GM12892 (cell line): Measurements from ENCODE around the gene C1orf210.
A peak's percentile ranks its signal among the peaks of the same experiment; 100 is the strongest.

Experiments used
- DNase-seq: peaks from one replicate; pipeline ENCODE4 v3.0.0; 2011; ENCODE audit not compliant: insufficient read length
- FAIRE-seq: peaks from 2 replicates; lab custom pipeline; 2011; peaks lifted over from hg19 to GRCh38; lab: Jason Lieb, UNC
- POLR2A ChIP-seq: IDR thresholded peaks from 2 replicates; pipeline ENCODE4 v1.6.1; 2011; ENCODE audit warnings: low read depth, low read length, control low read depth
- POLR2AphosphoS5 ChIP-seq: IDR thresholded peaks from 2 replicates; pipeline ENCODE4 v1.6.1; 2011; ENCODE audit warnings: low read depth, low read length, control low read depth
- TAF1 ChIP-seq: IDR thresholded peaks from 2 replicates; pipeline ENCODE4 v1.6.1; 2011; ENCODE audit warnings: low read depth, mild to moderate bottlenecking, control low read depth, low read length, borderline replicate concordance

C1orf210 gene

DNA sequence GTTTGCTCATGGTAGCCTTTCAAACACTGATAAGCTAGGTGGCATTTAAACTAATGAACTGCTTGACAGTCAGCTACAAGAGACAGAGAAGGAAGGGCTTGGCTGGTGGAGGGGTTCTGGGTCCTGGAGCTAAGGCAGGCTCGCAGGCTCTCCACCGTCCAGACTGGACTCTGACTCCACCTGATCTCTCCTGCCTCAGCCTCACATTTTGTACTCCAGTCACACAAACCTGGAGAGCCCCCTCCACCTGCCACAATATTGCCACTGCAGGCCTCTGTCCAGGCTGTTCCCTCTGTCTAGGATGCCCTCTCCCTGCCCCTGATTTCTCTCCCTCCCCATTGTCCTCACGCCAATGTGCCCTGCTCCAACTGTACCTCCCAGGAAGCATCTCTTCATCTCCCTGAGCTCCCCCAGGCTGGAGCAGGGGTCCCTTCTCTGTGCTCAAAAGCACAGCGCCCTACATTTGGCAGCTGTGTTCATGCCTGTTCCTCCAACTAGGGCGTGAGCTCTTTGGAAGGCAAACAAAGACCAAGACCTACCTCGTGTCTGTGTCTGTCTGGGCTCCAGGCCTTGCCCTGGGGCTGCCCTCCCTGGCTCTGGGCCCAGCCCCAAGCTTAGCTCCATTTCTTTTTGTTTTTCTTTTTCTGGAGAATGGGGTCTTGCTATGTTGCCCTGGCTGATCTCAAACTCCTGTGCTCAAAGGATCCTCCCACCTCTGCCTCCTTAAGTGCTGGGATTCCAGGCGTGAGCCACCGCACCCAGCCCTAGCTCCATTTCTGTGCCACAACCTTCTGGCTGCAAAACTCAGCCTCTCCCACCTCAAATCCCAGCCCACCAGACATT is 18.3 kb upstream of the C1orf210 start:
- TF ChIP-seq POLR2AphosphoS5, result no peak
- DNase-seq (no peak), FAIRE-seq (no peak)

DNA sequence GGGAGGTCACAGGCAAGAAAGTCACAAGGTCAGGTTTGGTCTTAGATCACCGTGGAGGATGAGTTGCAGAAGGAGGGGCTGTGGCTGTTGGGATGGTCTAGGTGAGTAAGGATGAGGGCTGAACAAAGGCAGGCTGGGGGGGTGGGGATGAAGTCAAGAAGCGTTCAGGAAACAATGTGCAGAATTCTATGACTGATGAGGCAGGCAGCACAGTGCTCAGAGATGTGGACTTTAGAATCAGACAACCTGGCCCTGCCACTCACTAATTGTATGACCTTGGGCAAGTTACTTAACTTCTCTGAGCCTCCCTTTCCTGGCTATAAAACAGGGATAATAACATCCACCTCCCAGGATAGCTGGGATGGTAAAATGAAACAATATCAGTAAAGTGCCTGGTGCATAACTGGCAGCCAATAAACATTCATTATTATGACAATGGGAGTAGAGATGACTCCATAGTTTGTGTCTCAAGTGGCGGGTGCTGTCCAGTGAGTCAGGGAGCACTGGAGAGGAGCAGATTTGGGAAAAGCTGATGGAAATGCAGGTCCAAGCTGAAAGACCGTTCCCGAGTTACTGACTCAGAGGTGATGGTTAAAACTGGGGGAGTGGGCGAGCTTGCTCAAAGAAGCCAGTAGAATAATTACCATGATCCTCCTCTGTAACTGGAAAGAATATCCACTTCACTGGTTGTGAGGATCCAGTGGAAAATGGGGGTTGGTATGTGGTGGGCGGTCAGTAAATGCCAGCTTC is 17.5 kb upstream of the C1orf210 start:
- FAIRE-seq, result no peak
- TF ChIP-seq TAF1 (no peak), POLR2AphosphoS5 (no peak), POLR2A (no peak)
- DNase-seq, result no peak

DNA sequence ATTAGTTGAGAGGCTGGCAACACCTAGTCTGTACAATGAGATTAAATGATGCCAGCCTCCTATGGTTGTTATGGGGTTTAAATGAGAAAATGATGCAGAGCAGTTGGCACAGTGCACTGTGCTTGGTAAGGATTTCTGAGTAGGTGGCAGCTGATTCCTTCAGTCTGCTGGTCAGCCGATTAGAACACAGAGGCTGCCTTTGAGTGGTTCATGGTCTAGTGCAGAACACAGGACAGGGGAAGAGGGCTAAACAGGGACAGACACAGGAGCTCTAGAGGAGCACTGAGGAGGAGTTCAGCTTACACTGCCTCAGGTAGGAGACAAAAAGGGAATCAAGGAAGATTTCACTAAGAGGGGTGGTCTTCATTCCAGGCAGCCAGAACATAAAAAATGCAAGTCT is 16.8 kb upstream of the C1orf210 start:
- FAIRE-seq, result no peak
- TF ChIP-seq TAF1 (no peak), POLR2AphosphoS5 (no peak)
- DNase-seq, result no peak

DNA sequence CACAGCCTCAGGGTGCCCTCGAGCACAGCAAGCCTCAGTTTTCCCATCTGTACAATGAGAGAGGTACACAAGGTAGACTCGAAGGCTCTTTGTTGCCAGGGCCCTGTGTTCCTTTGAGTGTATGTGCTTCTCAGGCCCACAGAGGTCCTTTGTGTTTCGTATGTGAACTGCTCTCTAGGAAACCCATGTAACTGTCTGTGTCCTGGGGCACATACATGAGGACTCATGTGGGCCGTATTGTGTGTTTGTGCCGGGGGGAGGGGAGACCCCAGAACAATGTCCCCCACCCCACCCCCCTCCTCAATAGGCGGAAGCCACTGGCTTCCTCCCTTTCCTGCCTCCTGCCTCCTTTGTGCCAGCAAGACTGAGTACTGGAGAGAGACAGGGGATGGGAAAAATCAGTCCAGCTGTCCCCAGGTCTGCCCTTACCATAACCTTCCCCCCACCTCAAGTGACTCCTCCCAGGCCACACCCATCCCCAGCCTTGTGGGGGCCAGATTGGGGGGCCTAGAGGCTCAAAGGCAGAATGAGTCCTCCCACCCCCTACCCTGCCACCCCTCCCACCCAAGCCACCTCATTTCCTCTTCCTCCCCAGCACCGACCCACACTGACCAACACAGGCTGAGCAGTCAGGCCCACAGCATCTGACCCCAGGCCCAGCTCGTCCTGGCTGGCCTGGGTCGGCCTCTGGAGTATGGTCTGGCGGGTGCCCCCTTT is 15.2 kb upstream of the C1orf210 start, which contains the start of gene TIE1:
TSS of gene TIE1 (plus strand) at position 605 of the 717 bp plus-strand sequence. CDS start at position 695, 90 bp downstream.
- peak; percentile 14 for FAIRE-seq

GRCh38 chr1:43299101-43299500 is 13.7 kb upstream of the C1orf210 start:
- TF ChIP-seq POLR2AphosphoS5, result no peak
- TF ChIP-seq TAF1, result no peak
- no peak for TF ChIP-seq POLR2A
- no peak for FAIRE-seq
- no peak for DNase-seq

More for the DNA sequence above, 15.2 kb upstream of the C1orf210 start, which contains the start of gene TIE1:
- no peak for DNase-seq
- no peak for TF ChIP-seq POLR2A
- no peak for TF ChIP-seq POLR2AphosphoS5
- no peak for TF ChIP-seq TAF1

GRCh38 chr1:43298055-43298454 is 12.7 kb upstream of the C1orf210 start:
- TF ChIP-seq POLR2AphosphoS5, result no peak
- TF ChIP-seq POLR2A, result no peak
- no peak for TF ChIP-seq TAF1
- FAIRE-seq (no peak), DNase-seq (no peak)

DNA sequence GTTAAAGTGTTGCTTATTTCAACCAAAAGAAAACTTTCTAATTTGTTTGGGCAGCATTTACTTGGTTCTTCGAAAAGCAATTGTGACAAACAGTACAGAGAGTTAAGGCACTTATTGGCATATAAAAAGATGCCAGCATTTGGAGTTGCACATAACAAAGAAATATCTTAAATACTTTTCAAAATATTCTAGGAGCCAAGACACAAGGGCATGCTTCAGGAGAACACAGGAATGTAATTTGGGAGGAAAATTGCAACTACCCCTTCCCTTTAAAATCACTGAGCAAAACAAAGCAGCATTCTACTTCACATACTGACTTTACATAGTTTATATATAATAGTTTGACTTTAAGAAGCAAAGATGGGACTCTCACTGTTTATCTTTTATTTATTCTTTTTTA is 10.8 kb upstream of the C1orf210 start:
- FAIRE-seq (no peak), DNase-seq (no peak)
- TF ChIP-seq TAF1 (no peak), POLR2A (no peak), POLR2AphosphoS5 (no peak)

GRCh38 chr1:43294761-43295160 is 9.4 kb upstream of the C1orf210 start:
- TF ChIP-seq POLR2AphosphoS5 (no peak), TAF1 (no peak), POLR2A (no peak)
- DNase-seq (no peak), FAIRE-seq (no peak)

DNA sequence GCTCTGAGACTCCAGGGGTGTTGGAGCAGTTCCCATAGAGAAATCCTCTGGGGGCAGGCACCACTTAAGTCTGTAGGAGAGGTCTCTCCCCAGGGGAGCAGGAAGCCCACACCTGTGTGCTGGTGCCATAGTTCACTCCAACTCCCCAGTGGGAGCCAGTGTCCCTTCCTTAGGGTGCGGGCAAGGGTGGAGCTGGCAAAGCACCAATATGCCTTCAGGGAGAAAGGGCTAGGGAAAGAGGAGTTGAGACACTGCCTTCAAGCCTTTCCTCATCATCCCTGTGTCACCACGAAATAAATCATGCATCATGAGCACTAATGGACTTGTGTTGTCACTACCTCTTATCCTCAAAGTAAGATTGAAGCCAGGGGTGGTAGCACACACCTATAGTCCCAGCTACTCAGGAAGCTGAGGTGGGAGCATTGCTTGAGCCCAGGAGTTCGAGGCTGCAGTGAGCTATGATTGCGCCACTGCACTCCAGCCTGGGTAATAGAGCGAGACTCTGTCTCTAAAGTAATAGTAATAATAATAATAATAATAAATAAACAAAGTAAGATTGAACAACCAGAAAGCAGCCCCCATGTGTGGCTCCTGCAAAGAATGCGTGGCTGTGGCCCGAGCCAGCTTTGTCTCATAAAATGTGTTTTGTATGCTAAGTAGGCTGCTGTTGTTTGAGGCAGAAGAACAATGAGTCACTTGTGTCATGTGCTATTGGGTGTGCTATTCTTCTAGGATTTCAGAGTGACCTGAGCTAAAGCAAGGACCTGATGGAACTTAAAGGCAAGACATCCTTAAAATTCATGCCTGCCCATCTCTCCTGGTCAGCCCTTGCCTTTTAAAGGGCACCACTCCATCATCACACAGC is 8.7 kb upstream of the C1orf210 start:
- TF ChIP-seq POLR2AphosphoS5, result no peak
- DNase-seq (no peak), FAIRE-seq (no peak)

GRCh38 chr1:43293176-43293575 is 7.8 kb upstream of the C1orf210 start:
- no peak for FAIRE-seq
- TF ChIP-seq POLR2A (no peak), TAF1 (no peak), POLR2AphosphoS5 (no peak)
- DNase-seq, result no peak

DNA sequence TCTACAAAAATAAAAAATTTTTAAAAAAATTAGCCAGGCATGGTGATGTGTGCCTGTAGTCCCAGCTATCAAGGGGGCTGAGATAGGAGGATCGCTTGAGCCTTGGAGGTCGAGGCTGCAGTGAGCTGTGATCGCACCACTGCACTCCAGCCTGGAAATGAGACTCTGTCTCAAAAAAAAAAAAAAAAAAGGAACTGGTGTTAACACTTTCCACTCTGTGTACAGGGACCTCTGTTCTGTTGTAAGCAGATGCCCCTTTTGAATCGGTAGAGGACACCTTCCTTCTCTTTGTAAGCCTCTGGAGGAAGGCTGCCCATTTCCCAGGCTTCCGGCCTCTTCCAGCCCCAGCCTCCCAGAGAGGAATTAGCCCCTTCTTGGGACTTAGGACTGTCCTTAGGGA is 7.3 kb upstream of the C1orf210 start:
- FAIRE-seq, result no peak
- no peak for DNase-seq
- TF ChIP-seq POLR2AphosphoS5 (no peak), POLR2A (no peak), TAF1 (no peak)
